BE2C (cell line): Measurements from ENCODE around the gene ATP4A.

Experiments
- DNase-seq: peaks from one replicate; pipeline ENCODE4 v3.0.0-alpha.2; 2020
- H3K27me3 ChIP-seq: fragments of 250-450 bp; sonication (Bioruptor Pico); 2 replicates; pipeline ENCODE4 v1.5.1; 2020; ENCODE audit warnings: mild to moderate bottlenecking
- H3K36me3 ChIP-seq: fragments of 250-450 bp; sonication (Bioruptor Pico); 2 replicates; pipeline ENCODE4 v1.5.1; 2020; ENCODE audit warnings: mild to moderate bottlenecking
- H3K4me1 ChIP-seq: fragments of 250-450 bp; sonication (Bioruptor Pico); 2 replicates; pipeline ENCODE4 v1.5.1; 2020
- H3K4me3 ChIP-seq: 2 replicates; pipeline ENCODE4 v1.5.1; 2011; ENCODE audit warnings: low read depth, low read length
- H3K9me3 ChIP-seq: fragments of 250-450 bp; sonication (Bioruptor Pico); 2 replicates; pipeline ENCODE4 v1.5.1; 2020
- CTCF ChIP-seq: IDR thresholded peaks from 2 replicates; pipeline ENCODE4 v1.5.1; 2012; ENCODE audit warnings: mild to moderate bottlenecking, low read depth, low read length

The ATP4A gene

GRCh38 chr19:35517342-35517741, 46.1 kb downstream of the ATP4A start:
- H3K4me3 ChIP-seq = no peak overlapping the region

GRCh38 chr19:35516310-35516709, 47.1 kb downstream of the ATP4A start:
- no peak for DNase-seq
- Histone ChIP-seq H3K4me1 (no peaks in the 10 kb centered on the region), H3K27me3 (peaks cover 12% of the 10 kb centered on the region), H3K36me3 (no peaks in the 10 kb centered on the region), H3K4me3 (no peak overlapping the region), H3K9me3 (no peaks in the 10 kb centered on the region)
- no peak for TF ChIP-seq CTCF

More at GRCh38 chr19:35517342-35517741, 46.1 kb downstream of the ATP4A start:
- Histone ChIP-seq H3K9me3 (no peaks in the 10 kb centered on the region), H3K27me3 (peaks cover 9% of the 10 kb centered on the region), H3K4me1 (no peaks in the 10 kb centered on the region), H3K36me3 (no peaks in the 10 kb centered on the region)
- TF ChIP-seq CTCF = no peak
- DNase-seq = no peak

- no peak overlapping the region for H3K4me3 ChIP-seq
- peaks cover 32% of the 10 kb centered on the region for H3K27me3 ChIP-seq
- peak; percentile 24 for DNase-seq
- H3K9me3 ChIP-seq = no peaks in the 10 kb centered on the region
- H3K36me3 ChIP-seq = no peaks in the 10 kb centered on the region
- H3K4me1 ChIP-seq = no peaks in the 10 kb centered on the region
- no peak for TF ChIP-seq CTCF
Observed at GRCh38 chr19:35514282-35514809, 49.1 kb downstream of the ATP4A start.

- H3K27me3 ChIP-seq = peaks cover 38% of the 10 kb centered on the region
- no peak for DNase-seq
- no peaks in the 10 kb centered on the region for H3K36me3 ChIP-seq
- no peak for TF ChIP-seq CTCF
- no peaks in the 10 kb centered on the region for H3K4me1 ChIP-seq
- H3K4me3 ChIP-seq = no peak within 1 kb of the TSS
- H3K9me3 ChIP-seq = no peaks in the 10 kb centered on the region
Observed at GRCh38 chr19:35513628-35514281, 49.7 kb downstream of the ATP4A start, which contains the start of gene DMKN. Gene DMKN (minus strand): TSS chr19:35513649. CDS start chr19:35513475, 174 bp downstream.

- H3K27me3 ChIP-seq = peaks cover 45% of the 10 kb centered on the region
- no peaks in the 10 kb centered on the region for H3K4me1 ChIP-seq
- no peaks in the 10 kb centered on the region for H3K36me3 ChIP-seq
- no peak overlapping the region for H3K4me3 ChIP-seq
- DNase-seq = no peak
- TF ChIP-seq CTCF = no peak
- no peaks in the 10 kb centered on the region for H3K9me3 ChIP-seq
Observed at GRCh38 chr19:35512831-35513627, 50.4 kb downstream of the ATP4A start.
